ENCODE measurements around the gene APOBEC3A.
"Not testable (repeated sequence)": the region's sequence is repeated elsewhere in the genome, so short reads cannot be mapped to it uniquely, and the experiment has no call there.

The APOBEC3A gene

DNA sequence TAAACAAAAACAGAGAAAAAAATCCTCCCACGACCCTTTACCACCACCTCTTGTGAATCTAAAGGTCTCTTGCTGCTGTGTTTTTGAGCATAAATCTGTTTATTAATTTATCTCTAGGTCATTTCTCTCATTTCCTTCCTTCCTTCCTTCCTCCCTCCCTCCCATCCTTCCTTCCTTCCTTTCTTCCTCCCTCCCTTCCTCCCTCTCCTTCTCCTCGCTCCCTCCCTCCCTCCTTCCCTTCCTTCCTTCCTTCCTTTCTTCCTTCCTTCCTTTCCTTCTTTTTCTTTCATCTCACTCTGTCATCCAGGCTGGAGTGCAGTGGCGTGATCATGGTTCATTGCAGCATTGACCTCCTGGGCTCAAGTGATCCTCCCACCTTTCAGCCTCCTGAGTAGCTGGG lies 13.5 kb upstream of the APOBEC3A start:
- DNase-seq, result no peak

DNA sequence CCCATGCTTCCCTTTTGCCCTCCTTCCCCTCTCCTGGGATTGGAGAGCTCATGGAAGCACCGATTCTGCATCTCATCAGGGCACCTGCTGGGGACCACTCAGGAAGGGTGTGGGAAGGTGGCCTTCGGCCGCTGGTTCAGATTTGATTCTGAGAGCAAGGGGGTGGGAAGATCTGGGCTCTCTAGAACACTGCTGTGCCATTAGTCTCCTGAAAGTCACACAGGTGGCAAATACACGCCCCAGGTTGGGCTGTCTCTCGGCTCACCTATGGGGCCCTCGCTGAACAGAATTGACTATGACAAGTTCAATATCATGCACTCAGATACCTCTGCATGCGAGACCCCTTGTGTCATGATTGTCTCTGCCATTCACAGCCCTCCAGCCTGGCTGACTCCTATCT lies 12.8 kb upstream of the APOBEC3A start:
- no peak for DNase-seq

DNA sequence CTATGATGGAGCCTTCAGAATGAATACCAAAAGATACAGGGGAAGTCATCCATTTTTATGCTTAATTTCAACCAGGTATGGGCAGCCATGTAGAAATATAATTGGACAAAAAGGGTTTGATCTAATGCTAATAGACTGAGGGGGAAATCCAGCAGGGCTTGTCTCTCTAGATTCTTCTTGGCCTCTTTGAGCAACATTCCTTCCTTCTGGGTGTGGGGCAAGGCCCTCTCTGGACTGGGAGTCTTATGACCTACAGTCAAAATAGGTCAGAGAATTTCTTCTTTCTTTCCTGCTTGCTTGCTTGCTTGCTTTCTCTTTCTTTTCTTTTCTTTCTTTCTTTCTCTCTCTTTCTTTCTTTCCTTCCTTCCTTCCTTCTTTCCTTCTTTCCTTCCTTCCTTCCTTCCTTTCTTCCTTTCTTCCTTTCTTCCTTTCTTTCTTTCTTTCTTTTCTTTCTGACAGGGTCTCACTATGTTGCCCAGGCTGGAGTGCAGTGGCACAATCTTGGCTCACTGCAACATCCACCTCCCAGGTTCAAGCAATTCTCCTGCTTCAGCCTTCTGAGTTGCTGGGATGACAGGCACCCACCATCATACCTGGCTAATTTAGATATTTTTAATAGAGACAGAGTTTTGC lies 11.6 kb upstream of the APOBEC3A start:
- not testable (repeated sequence) for DNase-seq

DNA sequence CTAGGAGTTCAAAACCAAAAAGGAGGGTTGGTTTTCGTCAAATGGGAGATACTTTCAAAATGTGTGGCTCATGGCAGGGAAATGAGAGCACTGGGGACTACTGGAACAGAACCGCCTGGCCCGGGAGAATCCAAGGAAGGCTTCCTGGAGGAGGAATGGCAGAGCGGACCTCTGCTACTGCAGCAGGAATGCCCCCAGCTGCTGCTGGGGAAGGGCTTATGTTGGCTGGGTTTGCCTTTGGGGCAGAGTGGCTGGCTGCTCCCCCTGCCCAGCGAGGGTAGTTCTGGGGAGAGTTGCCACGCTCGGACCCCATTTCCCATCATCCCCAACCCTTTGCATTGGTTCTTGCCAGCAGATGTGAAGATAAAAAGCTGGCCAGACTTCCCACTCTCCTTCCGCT lies 10.6 kb upstream of the APOBEC3A start:
- no peak for DNase-seq

DNA sequence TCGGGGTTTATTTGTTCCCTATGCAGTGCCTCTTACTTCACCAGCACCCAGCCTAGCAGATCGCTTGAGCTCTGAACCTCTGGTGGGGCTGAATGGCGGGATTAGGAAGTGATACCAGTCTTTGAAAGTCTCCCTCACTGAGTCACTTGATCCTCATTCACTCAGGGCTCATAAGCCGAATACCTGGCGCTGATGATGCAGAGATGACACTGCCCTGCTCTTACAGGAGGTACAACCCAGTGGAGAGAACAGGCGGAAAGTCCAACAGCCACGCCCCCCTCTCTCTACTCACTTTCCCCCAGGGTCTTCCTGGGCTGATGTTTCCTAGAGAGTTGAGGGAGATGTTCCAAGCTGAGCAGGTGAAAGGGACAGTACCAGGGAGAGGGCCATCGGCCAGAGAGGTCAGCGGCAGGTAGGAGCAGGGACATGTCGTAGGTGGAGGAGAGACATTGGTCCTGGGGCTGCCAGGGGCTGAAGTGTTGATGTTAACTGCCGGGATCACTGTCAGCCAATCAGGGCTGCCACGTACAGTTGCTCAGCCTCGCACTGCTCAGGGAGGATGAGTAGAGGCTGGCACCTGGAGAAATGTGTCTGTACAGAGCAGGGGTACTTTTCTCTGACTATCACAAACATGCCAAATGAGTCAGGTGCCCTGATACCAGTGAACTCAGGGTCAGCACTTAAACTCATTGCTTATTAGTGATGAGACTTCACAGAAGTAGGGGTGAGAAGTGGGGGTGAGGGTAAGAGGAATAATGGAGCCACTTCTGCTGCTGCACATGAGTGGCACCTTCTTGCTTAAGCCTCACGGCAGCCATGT lies 9.9 kb upstream of the APOBEC3A start:
- no peak for DNase-seq

DNA sequence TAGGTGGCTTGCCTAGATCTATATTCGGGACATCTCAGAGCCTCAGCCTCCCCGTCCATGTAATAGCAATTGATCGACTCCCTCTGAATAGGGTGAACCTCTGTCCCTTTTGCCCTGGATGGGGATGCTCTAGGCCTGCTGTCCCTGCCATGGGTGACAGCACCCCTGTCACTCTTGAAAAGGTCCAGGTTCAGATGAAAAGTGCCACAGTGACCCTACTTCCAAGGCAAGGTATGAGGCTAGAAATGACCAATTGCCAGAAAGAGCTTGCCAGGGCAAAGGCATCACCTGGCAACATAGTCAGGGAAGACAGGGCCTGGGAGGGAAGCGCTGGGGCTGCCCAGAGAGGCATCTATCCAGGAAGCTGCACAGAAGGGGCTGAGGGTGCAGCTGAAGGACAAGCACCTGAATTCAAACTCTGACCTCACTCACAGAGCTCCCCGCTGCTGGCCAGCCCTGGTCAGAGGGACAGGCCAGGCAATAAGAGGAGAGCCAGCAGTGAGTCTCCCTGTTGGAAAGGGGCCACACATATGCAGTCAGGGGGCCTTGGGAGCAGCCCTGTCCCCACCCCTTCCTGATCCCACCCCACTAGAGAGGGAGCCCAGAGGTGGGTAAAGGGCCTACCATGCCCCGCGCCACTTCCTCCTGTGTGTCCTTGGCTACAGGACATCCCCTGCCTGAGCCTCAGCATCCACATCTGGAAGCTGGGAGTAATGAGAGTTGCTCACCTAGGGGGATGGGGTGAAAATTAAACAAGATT lies 9.0 kb upstream of the APOBEC3A start:
- DNase-seq, result no peak

DNA sequence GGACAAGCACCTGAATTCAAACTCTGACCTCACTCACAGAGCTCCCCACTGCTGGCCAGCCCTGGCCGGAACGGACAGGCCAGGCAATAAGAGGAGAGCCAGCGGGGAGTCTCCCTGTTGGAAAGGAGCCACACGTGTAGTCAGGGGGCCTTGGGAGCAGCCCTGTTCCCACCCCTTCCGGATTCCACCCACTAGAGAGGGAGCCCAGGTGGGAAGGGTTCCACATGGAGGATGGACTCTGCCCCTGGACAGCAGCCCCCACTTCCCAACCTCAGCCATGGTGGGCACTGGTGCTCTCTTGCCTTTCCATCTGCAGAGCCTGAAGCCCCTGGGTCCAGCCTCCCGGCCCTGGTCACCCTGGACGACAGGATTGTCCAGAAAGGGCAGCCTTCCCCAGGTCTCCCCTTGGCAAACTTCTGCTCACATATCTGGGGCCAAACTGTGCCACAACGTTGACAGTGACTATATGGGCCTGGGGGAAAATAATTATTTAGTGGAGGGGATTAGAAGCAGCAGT lies 7.5 kb upstream of the APOBEC3A start:
- DNase-seq, result no peak

DNA sequence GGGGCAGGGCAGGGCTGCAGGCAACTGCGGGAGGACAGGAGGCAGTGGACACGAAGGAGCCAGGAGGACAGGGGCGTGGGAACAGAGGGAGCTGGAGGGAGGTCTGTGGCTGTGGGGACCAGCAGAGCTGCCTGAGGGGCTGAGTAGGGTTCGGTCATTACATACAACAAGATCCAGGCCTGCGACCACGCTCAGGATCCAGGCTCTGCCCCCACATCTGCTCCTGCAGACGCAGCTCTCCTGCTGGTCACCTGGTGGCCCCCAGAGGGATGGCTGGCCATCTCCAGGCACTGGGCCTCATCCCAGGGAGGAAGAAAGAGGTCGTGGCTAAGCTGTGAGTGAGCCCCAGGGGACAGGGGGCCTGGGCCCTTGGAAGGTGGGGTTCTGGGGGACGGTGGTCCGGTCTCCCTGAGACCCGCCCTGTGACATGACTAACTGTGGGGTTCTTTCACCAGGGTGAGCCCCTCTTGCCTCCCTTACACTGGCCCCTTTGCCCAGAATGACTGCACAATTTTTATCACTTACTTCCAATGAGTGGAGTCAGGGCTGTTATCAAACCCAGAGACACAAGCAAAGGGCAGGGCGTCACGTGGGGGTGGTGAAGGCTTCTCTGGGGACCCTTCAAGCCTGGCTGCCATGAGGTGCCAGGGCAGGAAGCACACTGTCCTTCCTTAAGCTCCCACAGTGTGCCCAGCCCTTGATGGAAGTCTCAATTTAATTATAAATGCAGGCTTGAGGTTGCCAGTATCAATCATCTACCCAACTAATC lies 6.7 kb upstream of the APOBEC3A start:
- DNase-seq, result no peak

DNA sequence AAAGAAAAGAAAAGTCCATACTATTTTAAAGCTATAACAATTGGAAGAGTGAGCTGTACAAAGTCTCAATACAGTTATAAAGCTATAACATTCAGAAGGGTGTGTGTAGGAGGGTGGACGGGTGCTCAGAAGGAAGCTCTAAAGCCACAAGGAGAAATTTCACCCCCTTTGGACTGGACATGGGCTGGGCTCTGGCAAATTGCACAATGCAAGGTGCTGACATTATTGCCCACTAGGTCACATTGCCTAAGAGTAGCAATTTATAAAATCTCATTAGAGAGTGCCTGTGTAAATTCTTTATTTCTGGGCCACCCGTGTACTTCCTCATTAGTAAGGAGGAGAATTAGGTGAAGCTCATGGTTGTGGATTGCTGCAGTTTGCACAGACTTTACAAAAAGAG lies 5.7 kb upstream of the APOBEC3A start:
- no peak for DNase-seq

DNA sequence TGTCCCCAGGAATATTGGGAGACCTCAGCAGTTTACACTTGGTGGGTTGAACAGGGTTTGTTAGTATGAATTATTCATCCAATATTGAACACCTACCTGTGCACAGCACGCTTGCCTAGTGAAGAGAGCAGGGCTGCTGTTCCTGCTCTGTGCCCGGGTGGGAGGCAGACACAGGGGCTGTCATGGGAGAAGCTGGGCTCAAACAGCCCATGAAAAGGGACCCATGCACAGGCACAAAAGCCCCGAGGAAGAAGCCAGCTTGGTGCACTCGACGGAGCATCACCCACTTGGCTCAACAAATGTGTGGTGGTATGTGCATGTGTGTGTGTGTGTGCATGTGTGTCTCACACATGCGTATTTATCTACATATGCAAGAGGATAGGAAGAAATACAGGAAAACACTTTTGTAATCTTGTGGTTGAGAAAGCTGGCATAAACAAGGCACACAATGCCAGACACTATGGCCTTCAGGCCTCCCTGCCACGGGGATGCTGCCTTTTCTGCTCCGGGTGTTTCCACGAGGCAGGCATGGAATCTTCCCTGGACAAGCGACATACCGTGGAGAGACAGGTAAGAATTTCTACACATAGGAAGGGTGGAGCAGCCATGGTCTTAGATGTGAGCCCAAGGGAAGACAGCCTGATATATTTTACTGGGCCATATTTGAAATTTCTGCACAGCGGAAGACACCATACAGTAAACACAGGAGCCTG lies 5.0 kb upstream of the APOBEC3A start:
- no peak for DNase-seq

DNA sequence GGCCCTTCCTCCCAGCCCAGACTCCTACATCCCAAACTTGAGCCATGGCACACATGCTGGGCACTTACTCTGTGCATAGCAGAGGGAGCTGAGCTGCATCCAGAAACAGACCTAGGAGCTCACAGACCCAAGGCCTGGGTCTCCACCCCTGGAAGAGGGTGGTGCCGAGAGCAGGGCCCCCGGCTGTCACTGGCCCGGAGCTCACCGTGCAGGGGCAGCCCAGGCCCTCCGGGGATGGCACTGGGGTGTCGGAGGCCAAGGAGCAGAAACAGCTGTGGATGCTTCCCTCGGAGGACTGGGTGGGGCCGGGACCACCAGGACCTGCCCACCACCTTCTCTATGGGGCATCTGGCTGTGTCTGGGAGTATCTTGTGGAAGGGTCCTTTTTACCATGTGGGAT lies 4.3 kb upstream of the APOBEC3A start:
- DNase-seq, result no peak

DNA sequence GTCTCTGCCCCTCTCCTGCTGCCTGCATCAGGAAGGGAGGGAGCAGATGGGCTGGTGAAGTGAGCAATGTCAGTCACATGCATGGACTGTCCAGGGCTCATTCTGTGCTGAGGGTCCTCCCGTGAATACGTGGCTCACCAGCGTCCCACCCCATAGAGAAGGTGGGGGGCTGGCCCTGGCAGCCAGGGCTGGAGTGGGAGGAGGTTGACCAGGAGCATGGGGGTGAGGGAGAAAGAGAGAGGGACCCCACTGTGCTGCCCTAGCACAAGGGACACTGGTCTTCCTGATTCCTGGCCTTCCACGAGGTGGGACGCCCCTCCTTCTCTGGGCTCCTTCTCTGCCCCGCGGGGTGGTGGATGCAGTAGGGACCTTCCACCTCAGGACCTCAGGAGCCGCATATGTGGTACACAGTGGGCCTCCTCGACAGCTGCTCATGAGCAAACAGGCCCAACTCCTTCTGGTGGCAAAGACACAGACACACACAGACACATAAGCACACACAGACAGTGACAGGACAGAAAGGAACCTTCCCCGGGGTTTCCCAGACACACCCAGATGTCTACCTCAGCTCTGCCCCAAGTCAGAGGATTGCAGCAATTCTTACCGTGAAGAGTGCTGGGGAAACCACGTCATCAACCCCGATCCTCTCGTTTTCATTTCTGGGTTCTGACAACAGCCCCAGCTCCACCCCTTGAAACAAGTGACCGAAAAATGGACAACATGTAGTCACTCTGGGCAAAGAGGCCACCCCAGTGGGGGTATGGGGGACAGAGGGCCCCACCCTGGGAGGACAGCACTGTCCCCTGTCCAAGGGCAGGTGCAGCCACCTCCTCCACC lies 3.6 kb upstream of the APOBEC3A start:
- no peak for DNase-seq

DNA sequence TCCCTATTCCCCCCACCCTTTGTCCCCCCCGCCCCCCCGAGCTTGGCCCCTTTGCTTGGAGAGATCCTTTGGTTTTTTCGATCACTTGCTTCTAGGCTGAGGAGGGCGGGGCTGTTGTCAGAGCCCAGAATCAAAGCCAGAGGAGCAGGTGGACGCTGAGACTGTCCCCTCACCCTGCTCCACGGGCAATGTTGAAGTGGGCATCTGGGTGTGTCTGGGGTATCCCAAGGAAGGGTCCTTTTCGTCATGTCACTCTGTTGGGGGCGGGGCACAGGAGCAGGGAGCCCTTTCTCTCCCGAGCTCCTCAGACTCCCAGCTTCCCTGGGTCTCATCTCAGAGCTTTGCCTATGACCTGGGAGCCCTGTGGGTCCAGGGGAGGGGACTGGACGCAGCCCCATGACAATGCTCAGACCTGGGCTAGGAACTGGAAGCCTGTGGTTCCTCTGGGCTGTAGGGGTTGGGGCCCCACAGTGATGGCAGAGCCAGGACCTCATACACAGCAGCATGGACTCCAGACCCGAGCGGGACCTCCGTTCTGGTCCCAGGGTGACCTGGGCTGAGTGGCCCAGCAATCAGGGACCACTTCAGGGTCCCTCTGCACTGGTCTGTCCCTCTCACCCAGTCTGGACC lies 2.9 kb upstream of the APOBEC3A start:
- no peak for DNase-seq

DNA sequence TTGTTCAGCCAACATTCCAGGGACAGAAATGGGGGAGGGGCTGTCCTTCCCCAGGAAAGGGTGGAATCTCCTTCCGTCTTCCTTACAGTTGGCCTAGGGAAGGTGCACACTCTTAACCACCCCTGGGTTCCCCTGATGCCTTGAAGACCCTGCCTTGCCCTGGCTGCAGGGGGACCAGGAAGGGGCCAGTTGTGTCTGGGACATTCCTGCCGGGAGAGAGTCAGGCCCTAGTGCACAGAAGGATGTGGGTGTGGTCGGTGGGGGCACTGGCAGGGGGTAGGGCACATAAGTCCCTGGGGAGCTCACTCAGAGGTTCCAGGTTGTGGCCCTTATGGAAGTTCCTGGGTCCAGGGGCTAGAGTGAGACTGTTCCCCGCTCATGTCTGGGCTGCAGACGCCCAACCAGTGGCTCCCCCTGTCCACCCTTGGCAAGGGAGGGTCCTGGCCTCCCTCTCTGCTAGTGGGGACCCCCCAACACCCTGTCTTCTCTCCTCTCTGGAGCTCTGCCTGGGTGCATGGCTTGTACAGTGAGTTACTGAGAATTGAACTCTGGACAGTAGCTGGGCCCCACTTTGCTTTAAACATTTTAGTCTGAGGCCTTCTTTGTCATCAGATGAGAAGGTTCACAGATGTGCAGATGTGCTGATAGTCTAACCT lies 2.0 kb upstream of the APOBEC3A start:
- no peak for DNase-seq

DNA sequence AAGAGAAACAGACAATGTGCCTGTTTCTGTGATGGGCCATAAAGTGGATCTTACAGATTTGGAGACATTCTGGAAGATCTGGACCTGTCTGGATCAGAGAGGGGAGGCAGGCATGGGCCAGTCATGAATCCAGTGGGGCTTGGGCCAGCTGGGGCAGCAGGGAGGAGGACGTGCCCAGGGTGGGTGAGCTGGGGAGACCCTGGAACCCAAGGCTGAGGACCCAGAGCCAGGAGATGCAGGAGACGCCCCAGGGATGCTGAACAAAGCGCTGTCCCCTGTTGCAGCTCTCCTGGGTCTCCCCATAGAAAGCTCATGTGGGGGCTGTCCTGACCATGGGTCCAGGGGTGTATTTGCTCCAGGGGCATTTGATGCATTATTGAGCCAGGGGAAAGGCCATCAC lies 1.5 kb upstream of the APOBEC3A start:
- DNase-seq, result no peak

DNA sequence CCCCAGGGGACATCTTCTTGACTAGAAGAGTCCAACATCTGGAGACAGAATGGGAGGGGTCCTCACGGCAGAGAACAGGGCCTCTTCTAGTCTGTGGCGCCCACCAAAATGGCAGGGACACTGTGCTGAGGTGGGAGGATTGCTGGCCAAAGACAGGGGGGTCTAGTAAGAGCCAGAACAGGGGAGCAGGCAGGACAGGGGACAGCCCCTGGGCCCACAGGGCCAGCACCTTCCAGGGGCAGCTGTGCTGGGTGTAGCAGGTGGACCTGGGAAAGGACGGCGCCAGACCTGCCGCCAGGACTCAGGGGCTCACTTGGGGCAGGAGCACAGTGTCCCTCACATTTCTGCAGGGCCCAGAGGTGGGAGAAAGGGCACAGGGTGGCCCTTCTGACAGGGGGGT lies 858 bp upstream of the APOBEC3A start:
- DNase-seq, result no peak

DNA sequence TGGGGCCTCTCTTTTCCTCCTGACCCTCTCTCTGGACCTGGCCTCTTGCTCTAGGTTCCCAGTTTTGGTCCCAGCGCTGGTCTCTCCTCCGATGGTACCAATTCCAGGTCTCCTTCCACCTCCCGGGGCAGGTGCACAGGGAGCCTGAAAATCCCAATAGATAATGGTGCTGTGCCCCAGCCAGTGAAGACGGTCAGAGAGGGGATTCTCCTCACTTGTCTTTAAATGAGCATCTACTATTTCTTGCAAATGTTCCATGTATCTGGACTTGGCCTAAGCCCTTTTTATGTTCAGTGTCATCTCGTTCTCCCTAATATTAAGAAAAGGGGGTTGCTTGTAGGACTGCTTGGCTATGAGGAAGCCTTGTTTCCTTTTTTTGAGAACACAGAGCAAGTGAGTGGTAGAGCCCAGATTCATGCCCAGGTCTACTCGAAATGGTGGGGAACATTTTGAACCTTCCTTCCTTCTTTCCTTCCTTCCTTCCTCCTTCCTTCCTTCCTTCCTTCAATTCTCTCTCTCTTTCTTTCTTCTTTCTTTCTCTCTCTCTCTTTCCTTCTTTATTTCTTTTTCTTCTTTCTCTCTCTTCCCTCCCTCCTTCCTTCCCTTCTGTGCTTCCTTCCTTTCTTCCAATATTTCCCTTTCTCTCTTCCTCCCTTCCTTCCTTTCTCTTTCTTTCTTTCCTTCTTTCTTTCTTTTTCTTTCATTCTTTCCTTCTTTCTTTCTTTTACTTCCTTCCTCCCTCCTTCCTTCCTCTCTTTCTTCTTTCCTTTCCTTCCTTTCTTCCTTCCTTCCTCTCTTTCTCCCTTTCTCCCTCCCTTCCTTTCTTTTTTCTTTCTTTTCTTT lies 620 bp downstream of the APOBEC3A start:
- no peak for DNase-seq

DNA sequence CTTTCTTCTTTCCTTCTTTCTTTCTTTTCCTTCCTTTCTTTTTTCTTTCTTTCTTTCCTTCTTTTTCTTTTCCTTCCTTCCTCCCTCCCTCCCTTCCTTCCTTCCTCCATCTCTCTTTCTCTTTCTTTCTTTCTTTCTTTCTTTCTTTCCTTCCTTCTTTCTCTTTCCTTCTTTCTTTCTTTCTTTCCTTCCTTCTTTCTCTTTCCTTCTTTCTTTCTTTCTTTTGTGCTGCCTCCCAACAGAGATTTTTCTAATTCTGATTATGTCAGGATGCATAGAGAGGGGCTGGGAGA lies 1.2 kb downstream of the APOBEC3A start:
- DNase-seq, result not testable (repeated sequence)

DNA sequence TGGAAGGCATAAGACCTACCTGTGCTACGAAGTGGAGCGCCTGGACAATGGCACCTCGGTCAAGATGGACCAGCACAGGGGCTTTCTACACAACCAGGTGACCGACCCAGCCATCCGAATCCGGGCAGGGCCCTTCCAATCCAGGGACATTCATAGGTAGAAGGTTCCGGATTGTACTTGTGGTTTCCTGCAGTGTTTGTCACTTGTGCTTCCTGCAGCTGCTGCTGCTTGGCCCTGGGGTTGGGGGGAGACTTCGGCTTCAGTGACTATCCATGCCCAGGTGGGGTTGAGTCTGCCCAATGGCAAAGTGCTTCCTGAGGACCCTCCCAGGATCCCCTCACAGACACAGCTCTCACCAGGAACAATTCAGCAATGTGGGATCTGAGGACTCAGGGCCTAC lies 2.2 kb downstream of the APOBEC3A start:
- DNase-seq, result no peak

DNA sequence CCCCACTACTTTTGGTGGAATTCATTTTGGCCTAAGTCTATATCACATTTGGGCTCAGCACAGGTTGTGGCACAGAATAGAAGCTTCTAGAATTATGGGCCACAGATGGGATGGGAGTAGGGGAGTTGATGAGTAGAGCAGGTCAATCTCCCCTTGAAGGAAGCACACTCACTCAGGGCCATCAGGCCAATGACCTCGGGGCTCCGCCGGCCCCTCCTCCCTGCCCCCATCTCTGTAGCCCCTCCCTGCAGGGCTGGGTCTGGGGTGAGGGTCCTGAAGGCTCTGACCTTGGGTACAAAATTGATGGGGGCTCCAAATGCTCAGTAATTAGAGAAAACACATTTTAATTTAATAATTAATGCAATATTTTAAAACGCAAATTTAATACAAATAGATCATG lies 3.3 kb downstream of the APOBEC3A start:
- DNase-seq, result not testable (repeated sequence)

Measured in NCI-H774 (cell line).